ENCODE measurements around the gene UBAC2. TPM values are rescaled to one million over a fixed set of nuclear protein-coding genes. Genes with fewer than 3 reads are reported as not detected.

UBAC2 gene
- total RNA-seq, 1 donor from 2014 or later: 87.7 TPM

DNA sequence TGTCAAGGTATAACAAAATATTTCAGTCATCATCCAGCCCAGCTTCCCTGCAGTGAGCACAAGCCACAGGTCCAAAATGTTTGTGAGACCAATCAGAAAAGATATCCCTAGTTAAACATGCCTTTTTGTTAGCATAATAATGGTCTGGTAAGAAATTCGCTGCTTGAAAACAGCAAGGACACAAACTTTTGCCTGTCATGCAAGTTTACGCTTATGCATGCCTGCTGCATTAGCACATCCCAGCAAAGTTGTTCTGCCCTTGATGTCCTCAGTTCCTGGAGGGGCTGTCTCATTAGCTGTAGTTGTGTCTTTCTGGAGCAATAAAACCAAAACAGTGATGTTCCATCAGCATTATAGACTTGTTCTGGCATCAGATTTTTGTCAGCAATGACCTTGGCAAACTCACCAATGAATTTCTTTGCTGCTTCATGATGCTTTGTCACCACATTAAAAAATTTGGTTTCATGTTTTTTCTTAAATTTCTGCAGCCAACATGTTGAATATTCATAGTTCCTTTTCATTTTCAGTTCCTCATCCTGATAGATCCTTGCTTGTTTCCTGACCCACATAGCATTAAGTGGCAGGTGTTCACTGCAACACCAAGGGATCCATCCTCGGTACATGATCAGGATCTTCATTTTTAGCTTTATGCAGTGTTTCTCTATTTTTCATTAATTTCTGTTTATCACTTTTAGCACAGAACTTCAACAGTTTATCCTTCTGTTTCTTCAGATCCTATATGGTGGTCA, 178.5 kb downstream of the UBAC2 start:
- no peaks in the 10 kb centered on the region for H4K20me1 ChIP-seq (ENCODE audit: low read depth)
- no peak for TF ChIP-seq EZH2 (IDR thresholded peaks at IDR 0.05)
- TF ChIP-seq, protein P1, sequence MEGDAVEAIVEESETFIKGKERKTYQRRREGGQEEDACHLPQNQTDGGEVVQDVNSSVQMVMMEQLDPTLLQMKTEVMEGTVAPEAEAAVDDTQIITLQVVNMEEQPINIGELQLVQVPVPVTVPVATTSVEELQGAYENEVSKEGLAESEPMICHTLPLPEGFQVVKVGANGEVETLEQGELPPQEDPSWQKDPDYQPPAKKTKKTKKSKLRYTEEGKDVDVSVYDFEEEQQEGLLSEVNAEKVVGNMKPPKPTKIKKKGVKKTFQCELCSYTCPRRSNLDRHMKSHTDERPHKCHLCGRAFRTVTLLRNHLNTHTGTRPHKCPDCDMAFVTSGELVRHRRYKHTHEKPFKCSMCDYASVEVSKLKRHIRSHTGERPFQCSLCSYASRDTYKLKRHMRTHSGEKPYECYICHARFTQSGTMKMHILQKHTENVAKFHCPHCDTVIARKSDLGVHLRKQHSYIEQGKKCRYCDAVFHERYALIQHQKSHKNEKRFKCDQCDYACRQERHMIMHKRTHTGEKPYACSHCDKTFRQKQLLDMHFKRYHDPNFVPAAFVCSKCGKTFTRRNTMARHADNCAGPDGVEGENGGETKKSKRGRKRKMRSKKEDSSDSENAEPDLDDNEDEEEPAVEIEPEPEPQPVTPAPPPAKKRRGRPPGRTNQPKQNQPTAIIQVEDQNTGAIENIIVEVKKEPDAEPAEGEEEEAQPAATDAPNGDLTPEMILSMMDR (IDR thresholded peaks at IDR 0.05): no peak
- no peak overlapping the region for H3K9ac ChIP-seq
- H3K9me3 ChIP-seq (ENCODE audit: low read depth): no peaks in the 10 kb centered on the region
- no peaks in the 10 kb centered on the region for H3F3A ChIP-seq (ENCODE audit: low read depth)
- H3K36me3 Mint-ChIP-seq: peaks cover 25% of the 10 kb centered on the region
- H3K4me3 Mint-ChIP-seq: no peak overlapping the region
- H3K27ac Mint-ChIP-seq: no peak overlapping the region
- H3K27ac ChIP-seq: no peak overlapping the region
- H3K9me3 Mint-ChIP-seq: no peaks in the 10 kb centered on the region
- H3K36me3 ChIP-seq: no peaks in the 10 kb centered on the region
- H3K4me1 ChIP-seq: no peaks in the 10 kb centered on the region
- no peaks in the 10 kb centered on the region for H3K27me3 ChIP-seq
- DNase-seq (ENCODE audit: low spot score): no peak
- H2AFZ ChIP-seq (replicated peaks): no peak overlapping the region
- no peaks in the 10 kb centered on the region for H3K79me2 ChIP-seq (ENCODE audit: low read depth)
- H3K4me3 ChIP-seq: no peak overlapping the region
- H3K4me1 Mint-ChIP-seq: no peaks in the 10 kb centered on the region
- H3K4me2 ChIP-seq: no peak overlapping the region
- H3K27me3 Mint-ChIP-seq (ENCODE audit: insufficient read depth, low read depth): no peaks in the 10 kb centered on the region

DNA sequence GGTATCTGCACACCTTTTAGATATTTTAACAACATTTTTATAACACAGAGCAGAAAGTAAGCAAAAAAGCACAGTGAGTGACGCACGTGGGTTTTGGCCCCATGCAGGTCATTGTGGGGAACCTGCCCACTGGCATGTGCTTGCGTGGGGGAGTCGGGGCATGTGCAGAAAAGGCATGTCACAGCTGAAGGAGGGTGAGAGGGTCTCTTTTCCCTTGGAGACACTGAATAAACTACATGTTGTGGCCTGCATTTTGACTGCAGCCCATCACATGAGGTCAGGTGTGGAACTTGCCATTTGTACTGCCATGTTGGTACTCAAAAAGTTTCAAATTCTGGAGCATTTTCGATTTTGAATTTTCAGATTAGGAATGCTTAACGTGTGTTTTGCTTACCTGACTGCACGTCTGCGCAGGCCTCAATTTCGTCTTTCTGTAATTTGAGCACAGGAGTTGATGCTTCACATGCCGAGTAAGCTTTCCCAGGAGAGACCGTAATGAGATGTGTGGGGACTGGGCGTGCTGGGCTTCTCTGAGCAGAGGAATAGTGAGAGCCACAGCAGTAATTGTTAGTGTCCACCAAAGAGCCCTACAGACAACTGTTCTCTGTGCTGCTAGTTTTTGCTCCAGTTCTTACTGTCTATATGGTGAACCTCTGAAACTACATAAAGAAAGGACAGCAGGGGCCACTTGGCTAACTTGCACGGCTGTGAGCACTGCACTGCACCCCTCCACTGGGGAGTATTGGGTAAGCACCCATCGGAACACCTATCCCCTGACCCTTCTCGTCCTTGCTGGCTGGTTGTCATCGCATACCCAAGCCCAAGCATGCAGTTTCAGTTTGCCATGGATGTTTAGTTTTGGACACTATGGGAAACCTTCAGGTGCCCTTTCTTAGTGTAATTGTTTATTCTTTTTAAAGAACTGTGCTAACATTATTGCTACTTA, 179.5 kb downstream of the UBAC2 start:
- no peak for DNase-seq (ENCODE audit: low spot score)
- TF ChIP-seq EZH2phosphoT487 (IDR thresholded peaks at IDR 0.05): no peak
- TF ChIP-seq, protein P1 (IDR thresholded peaks at IDR 0.05): no peak
- TF ChIP-seq EZH2 (IDR thresholded peaks at IDR 0.05): no peak
- no peaks in the 10 kb centered on the region for H3K27me3 Mint-ChIP-seq (ENCODE audit: insufficient read depth, low read depth)
- no peak overlapping the region for H3K4me2 ChIP-seq
- no peak overlapping the region for H3K9ac ChIP-seq
- H3K27ac Mint-ChIP-seq: no peak overlapping the region
- H3K4me1 Mint-ChIP-seq: no peaks in the 10 kb centered on the region
- H3K9me3 ChIP-seq (ENCODE audit: low read depth): no peaks in the 10 kb centered on the region
- H2AFZ ChIP-seq (replicated peaks): no peak overlapping the region
- peaks cover 25% of the 10 kb centered on the region for H3K36me3 Mint-ChIP-seq
- no peaks in the 10 kb centered on the region for H3K36me3 ChIP-seq
- H3K4me1 ChIP-seq: no peaks in the 10 kb centered on the region
- H3F3A ChIP-seq (ENCODE audit: low read depth): no peaks in the 10 kb centered on the region
- no peaks in the 10 kb centered on the region for H4K20me1 ChIP-seq (ENCODE audit: low read depth)
- H3K4me3 ChIP-seq: no peak overlapping the region
- no peak overlapping the region for H3K27ac ChIP-seq
- H3K79me2 ChIP-seq (ENCODE audit: low read depth): no peaks in the 10 kb centered on the region
- no peaks in the 10 kb centered on the region for H3K27me3 ChIP-seq
- no peaks in the 10 kb centered on the region for H3K9me3 Mint-ChIP-seq
- no peak overlapping the region for H3K4me3 Mint-ChIP-seq

DNA sequence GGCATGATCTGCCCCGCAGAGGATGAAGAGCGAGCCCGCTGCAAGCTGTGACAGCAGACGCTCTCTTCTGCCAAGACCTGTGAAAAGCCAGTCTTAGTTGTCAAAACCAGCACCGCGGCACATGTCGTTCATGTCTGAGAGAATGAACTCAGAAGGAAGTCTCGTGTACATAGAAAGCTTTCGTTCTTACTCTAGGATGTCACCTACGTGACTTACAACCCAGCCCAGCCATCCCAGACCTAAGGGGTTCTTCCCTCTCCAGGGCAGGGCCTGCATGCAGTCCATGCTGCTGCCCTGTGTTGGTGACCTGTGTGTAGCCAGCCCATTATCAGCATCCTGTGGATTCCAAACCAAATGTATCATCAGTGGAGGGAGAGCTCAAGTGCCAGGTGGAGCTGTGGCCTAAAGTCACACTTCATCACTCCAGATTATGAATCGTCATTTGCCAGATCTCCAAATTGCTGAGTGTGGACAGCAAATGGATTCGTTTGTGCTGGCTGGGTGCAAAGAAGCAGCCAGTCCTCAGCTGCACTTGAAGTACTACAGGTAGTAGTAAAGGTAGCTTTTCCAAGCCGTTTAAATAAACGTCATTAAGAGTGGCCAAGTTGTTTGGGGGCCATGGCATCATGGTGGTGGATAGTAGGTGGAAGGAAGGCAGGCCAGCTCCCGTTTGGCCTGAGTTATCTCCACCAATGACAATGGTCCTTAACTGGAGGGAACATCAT, 180.4 kb downstream of the UBAC2 start:
- Histone ChIP-seq H4K20me1 (ENCODE audit: low read depth) (no peaks in the 10 kb centered on the region), H3K27ac (no peak overlapping the region), H3F3A (ENCODE audit: low read depth) (no peaks in the 10 kb centered on the region), H3K36me3 (no peaks in the 10 kb centered on the region), H3K79me2 (ENCODE audit: low read depth) (no peaks in the 10 kb centered on the region), H3K4me3 (no peak overlapping the region), H3K9me3 (ENCODE audit: low read depth) (no peaks in the 10 kb centered on the region), H3K9ac (no peak overlapping the region), H3K27me3 (no peaks in the 10 kb centered on the region), H3K4me2 (no peak overlapping the region), H3K4me1 (no peaks in the 10 kb centered on the region), H2AFZ (replicated peaks) (no peak overlapping the region)
- Mint-ChIP-seq H3K4me3 (no peak overlapping the region), H3K27ac (no peak overlapping the region), H3K27me3 (ENCODE audit: insufficient read depth, low read depth) (no peaks in the 10 kb centered on the region), H3K36me3 (peaks cover 25% of the 10 kb centered on the region), H3K4me1 (no peaks in the 10 kb centered on the region), H3K9me3 (no peaks in the 10 kb centered on the region)
- TF ChIP-seq, protein P1 (IDR thresholded peaks at IDR 0.05): no peak
- DNase-seq (ENCODE audit: low spot score): no peak

Measured in neural progenitor cell (in vitro differentiated cells).